GM06990 (cell line): Measurements from ENCODE around the gene ATF6B.

Experiments used
- DNase-seq: peaks from one replicate; pipeline ENCODE4 v3.0.0-alpha.2; 2011; ENCODE audit not compliant: insufficient read length; ENCODE audit errors: extremely low read depth
- H3K27me3 ChIP-seq: replicated peaks from 2 replicates; pipeline ENCODE4 v1.6.0; 2011; ENCODE audit warnings: low read length; ENCODE audit not compliant: control insufficient read depth, insufficient read depth
- H3K36me3 ChIP-seq: 2 replicates; pipeline ENCODE4 v1.5.1; 2011; ENCODE audit warnings: low read length; ENCODE audit not compliant: control insufficient read depth, insufficient read depth
- H3K4me3 ChIP-seq: replicated peaks from 2 replicates; pipeline ENCODE4 v1.5.1; 2011; ENCODE audit warnings: low read depth, mild to moderate bottlenecking, control low read depth, low read length
- CTCF ChIP-seq: IDR thresholded peaks from 2 replicates; pipeline ENCODE4 v1.5.1; 2011; ENCODE audit warnings: low read length, control low read depth, mild to moderate bottlenecking, inconsistent platforms; ENCODE audit not compliant: insufficient read depth, poor library complexity, severe bottlenecking

Gene ATF6B

GRCh38 chr6:32174416-32174815 is 46.4 kb upstream of the ATF6B start:
- H3K4me3 ChIP-seq, result no peak overlapping the region
- no peak for DNase-seq
- H3K36me3 ChIP-seq, result peaks cover 13% of the 10 kb centered on the region
- TF ChIP-seq CTCF, result no peak
- no peaks in the 10 kb centered on the region for H3K27me3 ChIP-seq

GRCh38 chr6:32173051-32173727 is 45.1 kb upstream of the ATF6B start:
- no peak overlapping the region for H3K4me3 ChIP-seq
- peaks cover 19% of the 10 kb centered on the region for H3K36me3 ChIP-seq
- DNase-seq, result no peak
- H3K27me3 ChIP-seq, result no peaks in the 10 kb centered on the region
- no peak for TF ChIP-seq CTCF

- Histone ChIP-seq H3K36me3 (peaks cover 19% of the 10 kb centered on the region), H3K27me3 (no peaks in the 10 kb centered on the region), H3K4me3 (no peak overlapping the region)
- TF ChIP-seq CTCF, result no peak
- DNase-seq, result no peak
These were observed 43.2 kb upstream of the ATF6B start for GRCh38 chr6:32171234-32171633.

GRCh38 chr6:32170294-32170693 is 42.2 kb upstream of the ATF6B start:
- H3K27me3 ChIP-seq, result no peaks in the 10 kb centered on the region
- H3K36me3 ChIP-seq, result peaks cover 19% of the 10 kb centered on the region
- H3K4me3 ChIP-seq, result no peak overlapping the region
- no peak for DNase-seq
- TF ChIP-seq CTCF, result no peak

- H3K27me3 ChIP-seq, result no peaks in the 10 kb centered on the region
- no peak overlapping the region for H3K4me3 ChIP-seq
- peaks cover 19% of the 10 kb centered on the region for H3K36me3 ChIP-seq
- no peak for DNase-seq
- TF ChIP-seq CTCF, result no peak
These were observed 41.0 kb upstream of the ATF6B start for GRCh38 chr6:32168807-32169591.

- H3K36me3 ChIP-seq, result peaks cover 19% of the 10 kb centered on the region
- no peaks in the 10 kb centered on the region for H3K27me3 ChIP-seq
- TF ChIP-seq CTCF, result no peak
- DNase-seq, result no peak
- H3K4me3 ChIP-seq, result no peak overlapping the region
These were observed 40.3 kb upstream of the ATF6B start for GRCh38 chr6:32168350-32168749.
